Retinal pigment epithelial cell (primary cell): ENCODE measurements around the gene GAK.

Source experiments
- DNase-seq: peaks from one replicate; pipeline ENCODE4 v3.0.0-alpha.2; 2010; ENCODE audit warnings: low read depth
- H3K4me3 ChIP-seq: 2 replicates; pipeline ENCODE4 v1.5.1; 2011; ENCODE audit warnings: mild to moderate bottlenecking, low read length, control low read depth, moderate library complexity
- CTCF ChIP-seq: conservative IDR thresholded peaks from 2 replicates; pipeline ENCODE4 v1.5.1; 2011; ENCODE audit warnings: low read depth, low read length, control low read depth, inconsistent platforms

The GAK gene

GRCh38 chr4:962231-963208, 30.4 kb upstream of the GAK start:
- no peak for TF ChIP-seq CTCF
- no peak overlapping the region for H3K4me3 ChIP-seq
- DNase-seq, result no peak

DNA sequence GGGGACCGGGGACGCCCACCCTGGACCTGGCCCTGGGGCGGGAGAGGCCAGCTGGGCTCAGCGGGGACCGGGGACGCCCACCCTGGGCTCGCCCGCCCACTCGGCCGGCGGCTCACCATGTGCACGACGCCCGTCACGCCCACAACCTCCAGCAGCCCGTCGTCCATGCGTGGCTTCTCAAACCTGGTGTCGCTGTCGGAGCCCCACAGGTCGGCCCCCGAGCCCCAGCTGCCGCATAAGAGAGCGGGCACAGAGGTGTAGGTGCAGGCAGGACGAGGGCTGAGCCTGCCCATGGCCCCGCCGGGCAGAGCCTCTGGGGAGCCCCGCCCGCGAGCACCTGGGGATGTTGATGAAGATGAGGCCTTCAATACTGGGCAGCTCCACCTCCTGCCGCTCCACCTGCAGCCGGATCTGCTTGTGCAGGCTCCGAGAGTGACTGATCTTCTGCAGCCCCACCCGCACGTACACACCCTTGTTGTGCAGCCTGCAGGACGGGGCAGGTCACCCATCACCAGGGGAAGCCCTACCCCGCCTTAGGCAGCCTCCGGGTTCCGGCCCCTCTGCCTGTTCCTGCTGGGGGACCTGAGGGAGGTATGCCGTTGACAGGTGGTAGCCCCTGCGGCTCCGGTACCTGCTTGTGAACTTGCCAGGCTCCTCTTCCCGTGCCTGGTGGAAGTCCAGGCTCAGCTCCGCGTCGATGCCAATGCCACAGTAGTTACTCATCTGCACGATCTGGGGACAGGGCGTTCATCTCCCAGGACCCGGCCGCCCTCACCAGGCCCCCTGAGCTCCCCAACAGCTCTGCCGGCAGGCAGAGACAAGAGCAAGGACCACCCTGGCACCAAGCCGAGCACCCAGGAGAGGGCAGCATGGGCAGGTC, 29.5 kb upstream of the GAK start:
- no peak for TF ChIP-seq CTCF
- DNase-seq, result no peak
- H3K4me3 ChIP-seq, result no peak overlapping the region

DNA sequence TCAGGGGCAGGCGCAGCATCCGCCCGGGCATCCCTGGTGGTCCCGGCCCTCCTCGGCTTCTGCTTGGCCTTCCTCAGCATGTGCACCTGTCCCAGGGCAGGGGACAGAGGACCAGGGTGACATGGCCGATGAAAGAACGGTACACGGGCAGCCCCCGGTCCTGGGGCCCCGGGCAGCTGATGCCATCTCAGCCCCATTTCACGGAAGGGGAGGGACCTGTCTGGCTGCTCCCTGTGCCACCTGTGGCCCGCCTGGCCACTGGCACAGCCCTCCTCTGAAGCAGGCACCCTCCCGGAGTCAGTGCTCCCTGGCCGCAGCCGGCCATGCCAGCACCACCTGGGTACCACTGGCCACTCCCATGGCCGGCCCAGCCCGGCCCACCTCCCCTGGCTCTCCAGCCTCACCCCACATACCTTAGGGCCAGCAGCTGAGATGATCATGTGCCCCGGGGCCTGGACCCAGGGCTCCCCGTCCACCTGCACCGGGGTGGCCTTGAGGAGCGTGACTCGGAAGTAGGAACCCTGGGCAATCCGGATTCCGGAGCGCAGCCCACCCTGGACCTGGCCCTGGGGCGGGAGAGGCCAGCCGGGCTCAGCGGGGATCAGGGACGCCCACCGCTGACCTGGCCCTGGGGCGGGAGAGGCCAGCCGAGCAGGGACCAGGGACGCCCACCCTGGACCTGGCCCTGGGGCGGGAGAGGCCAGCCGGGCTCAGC, 28.7 kb upstream of the GAK start:
- no peak for TF ChIP-seq CTCF
- no peak overlapping the region for H3K4me3 ChIP-seq
- no peak for DNase-seq

GRCh38 chr4:960140-960635, 28.1 kb upstream of the GAK start:
- TF ChIP-seq CTCF, result no peak
- no peak overlapping the region for H3K4me3 ChIP-seq
- no peak for DNase-seq

- TF ChIP-seq CTCF, result no peak
- H3K4me3 ChIP-seq, result no peak overlapping the region
- no peak for DNase-seq
Measured at GRCh38 chr4:959338-960139, 27.4 kb upstream of the GAK start.
